ENCODE data around the gene BEST2. TPM values are rescaled to one million over a fixed set of nuclear protein-coding genes. Genes with fewer than 3 reads are reported as not detected.

BEST2 gene
- total RNA-seq, 1 experiment from 2014 or later: 3.3 TPM

GRCh38 chr19:12801466-12802266 lies 50.1 kb downstream of the BEST2 start, which contains the start of the genes PRDX2 and THSD8 (continued):
- TF ChIP-seq, protein P1, sequence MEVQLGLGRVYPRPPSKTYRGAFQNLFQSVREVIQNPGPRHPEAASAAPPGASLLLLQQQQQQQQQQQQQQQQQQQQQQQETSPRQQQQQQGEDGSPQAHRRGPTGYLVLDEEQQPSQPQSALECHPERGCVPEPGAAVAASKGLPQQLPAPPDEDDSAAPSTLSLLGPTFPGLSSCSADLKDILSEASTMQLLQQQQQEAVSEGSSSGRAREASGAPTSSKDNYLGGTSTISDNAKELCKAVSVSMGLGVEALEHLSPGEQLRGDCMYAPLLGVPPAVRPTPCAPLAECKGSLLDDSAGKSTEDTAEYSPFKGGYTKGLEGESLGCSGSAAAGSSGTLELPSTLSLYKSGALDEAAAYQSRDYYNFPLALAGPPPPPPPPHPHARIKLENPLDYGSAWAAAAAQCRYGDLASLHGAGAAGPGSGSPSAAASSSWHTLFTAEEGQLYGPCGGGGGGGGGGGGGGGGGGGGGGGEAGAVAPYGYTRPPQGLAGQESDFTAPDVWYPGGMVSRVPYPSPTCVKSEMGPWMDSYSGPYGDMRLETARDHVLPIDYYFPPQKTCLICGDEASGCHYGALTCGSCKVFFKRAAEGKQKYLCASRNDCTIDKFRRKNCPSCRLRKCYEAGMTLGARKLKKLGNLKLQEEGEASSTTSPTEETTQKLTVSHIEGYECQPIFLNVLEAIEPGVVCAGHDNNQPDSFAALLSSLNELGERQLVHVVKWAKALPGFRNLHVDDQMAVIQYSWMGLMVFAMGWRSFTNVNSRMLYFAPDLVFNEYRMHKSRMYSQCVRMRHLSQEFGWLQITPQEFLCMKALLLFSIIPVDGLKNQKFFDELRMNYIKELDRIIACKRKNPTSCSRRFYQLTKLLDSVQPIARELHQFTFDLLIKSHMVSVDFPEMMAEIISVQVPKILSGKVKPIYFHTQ (CRISPR knock-in tag; IDR thresholded peaks at IDR 0.05): no peak
- TF ChIP-seq ZNF423 (CRISPR knock-in tag; IDR thresholded peaks at IDR 0.05): no peak
- no peak for TF ChIP-seq SOX15 (CRISPR knock-in tag; IDR thresholded peaks at IDR 0.05)
- no peak; the same call in 1 of the 2 replicates for TF ChIP-seq RELA (CRISPR knock-in tag; IDR thresholded peaks at IDR 0.05; ENCODE audit: borderline replicate concordance)
- TF ChIP-seq, protein P2, sequence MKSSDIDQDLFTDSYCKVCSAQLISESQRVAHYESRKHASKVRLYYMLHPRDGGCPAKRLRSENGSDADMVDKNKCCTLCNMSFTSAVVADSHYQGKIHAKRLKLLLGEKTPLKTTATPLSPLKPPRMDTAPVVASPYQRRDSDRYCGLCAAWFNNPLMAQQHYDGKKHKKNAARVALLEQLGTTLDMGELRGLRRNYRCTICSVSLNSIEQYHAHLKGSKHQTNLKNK (CRISPR knock-in tag; IDR thresholded peaks at IDR 0.05): no peak
- TF ChIP-seq GABPB1 (CRISPR knock-in tag; IDR thresholded peaks at IDR 0.05): peak; percentile 21; the same call in 1 of the 2 replicates
- TF ChIP-seq FOXJ3 (CRISPR knock-in tag; IDR thresholded peaks at IDR 0.05; ENCODE audit: borderline replicate concordance): no peak
- TF ChIP-seq ZNF425 (CRISPR knock-in tag; conservative IDR thresholded peaks at IDR 0.05): no peak
- no peak for TF ChIP-seq MYBL2 (CRISPR knock-in tag; IDR thresholded peaks at IDR 0.05)
- TF ChIP-seq RORB (CRISPR knock-in tag; IDR thresholded peaks at IDR 0.05): 0 out of 2 replicates have a peak, but pooled peaks have one; percentile 28
- TF ChIP-seq, protein P3, sequence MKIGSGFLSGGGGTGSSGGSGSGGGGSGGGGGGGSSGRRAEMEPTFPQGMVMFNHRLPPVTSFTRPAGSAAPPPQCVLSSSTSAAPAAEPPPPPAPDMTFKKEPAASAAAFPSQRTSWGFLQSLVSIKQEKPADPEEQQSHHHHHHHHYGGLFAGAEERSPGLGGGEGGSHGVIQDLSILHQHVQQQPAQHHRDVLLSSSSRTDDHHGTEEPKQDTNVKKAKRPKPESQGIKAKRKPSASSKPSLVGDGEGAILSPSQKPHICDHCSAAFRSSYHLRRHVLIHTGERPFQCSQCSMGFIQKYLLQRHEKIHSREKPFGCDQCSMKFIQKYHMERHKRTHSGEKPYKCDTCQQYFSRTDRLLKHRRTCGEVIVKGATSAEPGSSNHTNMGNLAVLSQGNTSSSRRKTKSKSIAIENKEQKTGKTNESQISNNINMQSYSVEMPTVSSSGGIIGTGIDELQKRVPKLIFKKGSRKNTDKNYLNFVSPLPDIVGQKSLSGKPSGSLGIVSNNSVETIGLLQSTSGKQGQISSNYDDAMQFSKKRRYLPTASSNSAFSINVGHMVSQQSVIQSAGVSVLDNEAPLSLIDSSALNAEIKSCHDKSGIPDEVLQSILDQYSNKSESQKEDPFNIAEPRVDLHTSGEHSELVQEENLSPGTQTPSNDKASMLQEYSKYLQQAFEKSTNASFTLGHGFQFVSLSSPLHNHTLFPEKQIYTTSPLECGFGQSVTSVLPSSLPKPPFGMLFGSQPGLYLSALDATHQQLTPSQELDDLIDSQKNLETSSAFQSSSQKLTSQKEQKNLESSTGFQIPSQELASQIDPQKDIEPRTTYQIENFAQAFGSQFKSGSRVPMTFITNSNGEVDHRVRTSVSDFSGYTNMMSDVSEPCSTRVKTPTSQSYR (CRISPR knock-in tag; IDR thresholded peaks at IDR 0.05): no peak
- TF ChIP-seq, protein P4, sequence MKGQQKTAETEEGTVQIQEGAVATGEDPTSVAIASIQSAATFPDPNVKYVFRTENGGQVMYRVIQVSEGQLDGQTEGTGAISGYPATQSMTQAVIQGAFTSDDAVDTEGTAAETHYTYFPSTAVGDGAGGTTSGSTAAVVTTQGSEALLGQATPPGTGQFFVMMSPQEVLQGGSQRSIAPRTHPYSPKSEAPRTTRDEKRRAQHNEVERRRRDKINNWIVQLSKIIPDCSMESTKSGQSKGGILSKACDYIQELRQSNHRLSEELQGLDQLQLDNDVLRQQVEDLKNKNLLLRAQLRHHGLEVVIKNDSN (CRISPR knock-in tag; IDR thresholded peaks at IDR 0.05): no peak; the same call in 1 of the 2 replicates
- TF ChIP-seq TCF7 (CRISPR knock-in tag; IDR thresholded peaks at IDR 0.05; ENCODE audit: low read depth): no peak
- peak; percentile 59; the same call in 1 of the 2 replicates for TF ChIP-seq ETV6 (CRISPR knock-in tag; IDR thresholded peaks at IDR 0.05)
- no peak for TF ChIP-seq KAT7 (CRISPR knock-in tag; IDR thresholded peaks at IDR 0.05; ENCODE audit: borderline replicate concordance)
- TF ChIP-seq ZNF512 (CRISPR knock-in tag; IDR thresholded peaks at IDR 0.05; ENCODE audit: borderline replicate concordance): no peak
- TF ChIP-seq CTCF (IDR thresholded peaks at IDR 0.05): no peak
- peak; percentile 68; the same call in 1 of the 2 replicates for TF ChIP-seq SMAD3 (CRISPR knock-in tag; IDR thresholded peaks at IDR 0.05; ENCODE audit: borderline replicate concordance)
- no peak; the same call in 1 of the 2 replicates for TF ChIP-seq ZNF219 (CRISPR knock-in tag; IDR thresholded peaks at IDR 0.05; ENCODE audit: borderline replicate concordance)
- no peak for TF ChIP-seq ESRRA (CRISPR knock-in tag; IDR thresholded peaks at IDR 0.05; ENCODE audit: borderline replicate concordance)
- TF ChIP-seq IRF1 (CRISPR knock-in tag; IDR thresholded peaks at IDR 0.05): peak; percentile 54; the same call in 1 of the 2 replicates
- TF ChIP-seq CREM (CRISPR knock-in tag; IDR thresholded peaks at IDR 0.05): 0 out of 2 replicates have a peak, but pooled peaks have one; percentile 60
- peak; percentile 58; the same call in 1 of the 2 replicates for TF ChIP-seq ZNF138 (CRISPR knock-in tag; conservative IDR thresholded peaks at IDR 0.05)

All from WTC11 (cell line).